Measurements from ENCODE around the gene RESP18. TPM values are rescaled to one million over a fixed set of nuclear protein-coding genes. Genes with fewer than 3 reads are reported as not detected.

Gene RESP18
- not detected in 5 replicates for total RNA-seq (2022; extraction: Qiagen RNA extraction)

GRCh38 chr2:219332542-219332941, at the start of gene RESP18:
RESP18 (minus strand) TSS chr2:219332744.

DNA sequence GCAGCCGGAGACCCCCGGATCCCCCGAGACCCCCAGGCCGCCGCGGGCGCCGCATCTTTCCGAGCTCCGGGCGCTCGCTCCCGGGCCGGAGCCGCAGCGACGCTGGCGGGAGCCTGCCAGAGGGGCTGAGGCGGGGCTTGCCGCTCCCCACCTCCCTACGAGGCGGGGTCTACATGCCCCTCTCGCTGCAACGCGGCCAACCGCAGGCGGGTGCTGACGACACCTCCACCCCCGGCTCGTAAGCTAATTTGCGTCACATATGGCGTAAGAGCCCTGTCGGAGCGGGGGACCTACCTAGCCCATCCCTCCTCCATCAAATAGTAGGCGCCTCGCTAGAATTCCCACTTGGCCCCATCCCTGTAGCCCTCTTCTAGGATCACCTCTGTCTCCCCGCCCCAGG, 23.3 kb downstream of the RESP18 start, which contains the start of gene PTPRN:
Gene PTPRN, minus strand, starts transcription at position 124 of the 400 bp plus-strand sequence. Its CDS starts 69 bp downstream, at position 55.

GRCh38 chr2:219279151-219279915, 53.2 kb downstream of the RESP18 start, which contains the start of gene DNAJB2:
DNAJB2 (plus strand) TSS chr2:219279366; CDS start chr2:219279834, 468 bp downstream.

Other genes with a start within 250 kb of the RESP18 start
- 15.2 to 19.0 TPM (median 16.9 TPM) in 5 replicates for gene NHEJ1, start 171.9 kb downstream of the RESP18 start, total RNA-seq (2022; extraction: Qiagen RNA extraction)
- gene SLC23A3, start 162.7 kb downstream of the RESP18 start, total RNA-seq (2022; extraction: Qiagen RNA extraction): 0.13 to 0.63 TPM (median 0.41 TPM) in 5 replicates
- 39.9 to 49.9 TPM (median 47.1 TPM) in 5 replicates for gene CNPPD1, start 155.8 kb downstream of the RESP18 start, total RNA-seq (2022; extraction: Qiagen RNA extraction)
- gene RETREG2, start 154.5 kb downstream of the RESP18 start, total RNA-seq (2022; extraction: Qiagen RNA extraction): 65.5 to 83.4 TPM (median 79.7 TPM) in 5 replicates
- gene ZFAND2B, start 126.0 kb downstream of the RESP18 start, total RNA-seq (2022; extraction: Qiagen RNA extraction): 16.7 to 21.2 TPM (median 20.2 TPM) in 5 replicates
- 21.3 to 30.4 TPM (median 27.3 TPM) in 5 replicates for gene ABCB6, start 113.8 kb downstream of the RESP18 start, total RNA-seq (2022; extraction: Qiagen RNA extraction)
- 39.3 to 45.7 TPM (median 44.4 TPM) in 5 replicates for gene ATG9A, start 103.1 kb downstream of the RESP18 start, total RNA-seq (2022; extraction: Qiagen RNA extraction)
- gene ANKZF1, start 102.9 kb downstream of the RESP18 start, total RNA-seq (2022; extraction: Qiagen RNA extraction): 12.5 to 17.3 TPM (median 15.3 TPM) in 5 replicates
- gene GLB1L, start 87.3 kb downstream of the RESP18 start, total RNA-seq (2022; extraction: Qiagen RNA extraction): 5.7 to 6.4 TPM (median 5.8 TPM) in 5 replicates
- 27.6 to 31.6 TPM (median 29.1 TPM) in 5 replicates for gene STK16, start 87.3 kb downstream of the RESP18 start, total RNA-seq (2022; extraction: Qiagen RNA extraction)
- 0.10 to 0.32 TPM (median 0.12 TPM) in 5 replicates for gene TUBA4B, start 79.5 kb downstream of the RESP18 start, total RNA-seq (2022; extraction: Qiagen RNA extraction)
- 225 to 347 TPM (median 253 TPM) in 5 replicates for gene TUBA4A, start 78.8 kb downstream of the RESP18 start, total RNA-seq (2022; extraction: Qiagen RNA extraction)
- gene DNAJB2, start 53.4 kb downstream of the RESP18 start, total RNA-seq (2022; extraction: Qiagen RNA extraction): 32.4 to 37.7 TPM (median 36.7 TPM) in 5 replicates
- gene PTPRN, start 23.3 kb downstream of the RESP18 start, total RNA-seq (2022; extraction: Qiagen RNA extraction): 0.95 to 1.5 TPM (median 1.3 TPM) in 5 replicates
- 56.8 to 62.2 TPM (median 60.4 TPM) in 5 replicates for gene DNPEP, start 55.2 kb upstream of the RESP18 start, total RNA-seq (2022; extraction: Qiagen RNA extraction)
- 0.14 to 0.69 TPM (median 0.27 TPM) in 5 replicates for gene DES, start 85.6 kb upstream of the RESP18 start, total RNA-seq (2022; extraction: Qiagen RNA extraction)
- gene SPEG, start 102.1 kb upstream of the RESP18 start, total RNA-seq (2022; extraction: Qiagen RNA extraction): 6.5 to 11.6 TPM (median 9.6 TPM) in 5 replicates
- 32.4 to 39.4 TPM (median 36.7 TPM) in 5 replicates for gene GMPPA, start 166.1 kb upstream of the RESP18 start, total RNA-seq (2022; extraction: Qiagen RNA extraction)
- 0.04 to 0.07 TPM (median 0.05 TPM) in 5 replicates for gene ASIC4, start 181.7 kb upstream of the RESP18 start, total RNA-seq (2022; extraction: Qiagen RNA extraction)
- 18.6 to 32.1 TPM (median 31.6 TPM) in 5 replicates for gene CHPF, start 211.1 kb upstream of the RESP18 start, total RNA-seq (2022; extraction: Qiagen RNA extraction)
- 0.62 to 1.2 TPM (median 0.96 TPM) in 5 replicates for gene TMEM198, start 211.3 kb upstream of the RESP18 start, total RNA-seq (2022; extraction: Qiagen RNA extraction)
- gene OBSL1, start 238.8 kb upstream of the RESP18 start, total RNA-seq (2022; extraction: Qiagen RNA extraction): 18.7 to 23.2 TPM (median 21.6 TPM) in 5 replicates
- 0.21 to 0.59 TPM (median 0.52 TPM) in 5 replicates for gene INHA, start 239.6 kb upstream of the RESP18 start, total RNA-seq (2022; extraction: Qiagen RNA extraction)